COLO668 (cell line): Measurements from ENCODE around the gene CDK5.
"Not testable (repeated sequence)": the region's sequence is repeated elsewhere in the genome, so short reads cannot be mapped to it uniquely, and the experiment has no call there.

Experiments
- DNase-seq: peaks from one replicate; lab custom pipeline; 2025; ENCODE audit not compliant: unreplicated experiment; lab: John Stamatoyannopoulos, UW

The CDK5 gene

DNA sequence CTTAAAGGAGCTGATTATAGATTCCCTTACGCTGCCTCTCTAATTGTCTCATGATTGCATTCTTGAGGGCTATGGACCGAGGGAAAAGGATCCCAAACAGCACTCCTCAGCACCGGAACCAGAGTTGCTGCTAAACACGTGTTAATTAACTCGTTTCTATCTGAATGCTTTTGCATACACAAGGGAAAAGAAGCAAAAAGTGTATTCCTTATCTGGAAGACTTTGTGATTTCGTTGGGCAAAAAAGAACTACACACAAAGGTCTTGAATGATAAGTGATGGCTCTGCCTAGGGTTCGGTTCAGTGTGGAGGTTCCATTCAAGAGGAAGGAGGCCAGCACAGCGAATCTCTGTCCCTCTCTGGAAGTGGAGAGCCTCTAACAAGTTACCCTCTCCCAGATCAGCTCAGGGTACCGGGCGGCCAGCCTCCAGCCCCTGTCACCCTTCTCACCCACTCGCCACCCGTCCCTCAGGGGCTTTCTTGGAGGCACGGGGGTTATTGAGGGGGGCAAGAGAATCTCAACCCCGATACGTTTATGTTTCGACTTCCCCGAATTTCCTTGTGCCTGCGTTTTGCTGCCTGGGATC is 1.2 kb upstream of the CDK5 start:
- peak; percentile 29 for DNase-seq

DNA sequence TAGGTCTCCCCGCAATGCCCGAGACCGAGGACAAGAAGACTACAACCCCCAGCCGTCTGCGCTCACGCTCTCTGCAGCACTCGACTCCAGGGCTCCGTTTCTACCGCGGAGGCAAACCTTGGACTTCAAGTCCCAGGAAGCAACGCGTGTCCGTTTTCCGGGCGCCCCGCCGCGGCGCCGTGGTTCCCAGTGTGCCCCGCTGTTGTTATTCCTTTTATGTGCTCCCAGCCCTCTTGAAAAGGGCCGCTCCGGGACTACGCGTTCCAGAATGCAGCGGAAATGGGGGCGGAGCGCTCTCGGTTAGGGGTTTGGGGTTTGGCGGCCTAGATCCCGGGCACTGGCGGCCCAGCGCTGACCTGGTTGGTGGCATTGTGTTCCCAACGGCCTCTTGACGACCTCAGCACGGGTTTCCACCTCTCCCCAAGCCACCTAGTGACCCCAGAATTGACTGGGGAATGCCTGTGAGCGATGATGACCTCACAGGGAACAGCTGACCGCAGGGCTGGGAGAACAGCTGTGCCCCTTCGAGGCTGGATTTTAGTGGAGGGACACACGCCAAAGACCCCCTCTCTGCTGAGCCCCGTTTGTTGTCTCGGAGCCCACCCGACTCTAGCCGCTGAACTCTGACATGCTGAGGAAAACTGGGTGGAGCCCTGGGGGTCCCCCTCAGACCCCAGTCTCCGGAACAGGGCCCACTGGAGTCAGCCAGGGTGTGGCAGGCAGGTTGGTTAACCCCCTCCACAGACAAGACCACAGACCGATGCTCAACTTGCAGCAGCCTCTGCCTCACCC is 488 bp upstream of the CDK5 start:
- peak; percentile 98 for DNase-seq

DNA sequence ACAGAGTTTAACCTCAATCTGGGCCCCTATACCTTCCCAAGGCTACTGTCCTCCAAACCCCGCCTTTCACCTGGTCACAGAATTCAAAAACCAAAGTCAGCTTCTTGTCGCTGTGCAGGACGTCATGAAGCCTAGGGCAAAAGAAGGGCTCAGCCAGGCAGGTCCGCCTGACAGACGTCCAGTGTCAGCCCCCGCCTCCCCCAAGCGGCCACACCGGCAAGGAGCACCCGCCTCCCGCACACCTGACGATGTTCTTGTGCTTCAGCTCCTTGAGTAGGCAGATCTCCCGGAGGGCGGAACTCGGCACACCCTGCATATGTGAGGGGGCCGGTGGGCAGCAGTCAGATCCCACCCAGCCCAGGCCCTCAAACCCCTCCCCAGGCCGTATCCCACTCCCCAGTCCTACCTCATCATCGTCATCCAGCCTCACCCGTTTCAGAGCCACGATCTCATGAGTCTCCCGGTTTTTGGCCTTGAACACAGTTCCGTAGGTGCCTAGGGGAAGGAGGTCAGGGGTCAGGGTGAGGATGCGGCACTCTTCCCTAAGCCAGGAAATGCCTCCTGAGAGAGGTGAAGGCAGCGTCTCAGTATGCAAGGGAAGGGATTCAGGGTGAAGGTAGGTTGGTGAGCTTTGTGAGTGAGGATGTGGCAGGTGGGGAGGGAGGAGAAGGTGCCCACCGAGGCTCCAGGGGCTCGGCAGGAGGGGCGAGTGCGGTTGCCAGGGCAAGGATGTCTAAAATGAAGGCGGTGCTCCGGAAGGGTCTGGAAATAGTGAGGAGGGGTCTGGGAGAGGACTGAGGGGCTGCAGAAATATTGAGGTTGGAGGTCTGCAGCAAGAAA is 811 bp downstream of the CDK5 start:
- DNase-seq, result no peak

DNA sequence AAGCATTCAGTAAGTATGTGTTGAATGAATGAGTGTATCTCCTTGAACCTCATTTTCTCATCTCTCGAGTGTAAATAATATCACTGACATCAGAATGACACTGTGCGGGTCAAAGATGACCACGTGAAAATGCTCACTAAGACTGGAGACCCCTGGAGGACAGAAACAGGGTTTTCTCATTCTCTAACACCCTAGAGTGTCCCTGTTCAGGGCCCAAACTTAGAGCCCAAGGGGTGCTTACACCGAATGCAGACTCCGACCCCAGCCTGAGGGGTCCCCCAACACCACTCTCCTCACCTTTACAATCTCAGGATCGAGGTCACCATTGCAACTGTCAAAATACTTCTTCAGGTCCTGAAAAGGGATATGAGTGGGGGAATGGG is 1.4 kb downstream of the CDK5 start:
- DNase-seq, result no peak

DNA sequence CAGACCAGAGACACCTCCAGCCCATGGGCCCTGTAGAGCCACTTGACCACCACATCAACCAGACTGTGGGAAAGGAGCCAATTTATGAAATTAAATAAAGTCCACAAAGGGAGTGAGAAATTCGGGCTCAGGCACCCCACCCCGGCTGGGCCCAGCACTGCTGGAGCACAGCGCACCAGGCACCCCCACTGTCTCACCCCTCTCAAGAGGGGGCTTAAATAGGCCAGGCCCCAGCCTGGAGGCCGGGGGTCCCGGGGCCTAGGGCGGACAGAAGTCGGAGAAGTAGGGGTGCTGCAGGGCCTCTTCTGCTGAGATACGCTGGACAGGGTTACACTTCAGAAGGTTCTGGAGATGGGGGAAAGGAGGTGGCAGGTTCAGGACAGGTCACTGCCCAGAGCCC is 3.9 kb downstream of the CDK5 start:
- no peak for DNase-seq

DNA sequence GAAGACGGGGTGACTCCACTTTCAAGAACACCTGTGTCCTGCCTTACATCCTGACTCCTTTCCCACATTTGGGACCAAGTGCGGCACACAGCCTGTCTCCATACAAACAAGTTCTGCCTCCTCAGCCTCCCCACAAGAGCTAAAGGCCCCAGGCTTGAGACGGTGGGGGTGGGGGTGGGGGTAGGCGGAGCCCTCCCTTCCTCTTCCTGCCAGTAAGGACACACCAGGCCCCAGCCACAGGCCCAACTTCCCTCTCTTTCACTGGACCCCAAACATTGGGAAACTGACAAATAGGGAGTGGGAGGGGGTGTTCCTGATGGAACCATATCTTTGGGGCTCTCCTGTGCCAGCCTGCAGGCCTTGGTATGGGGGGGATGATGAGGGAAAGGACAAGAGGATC is 4.6 kb downstream of the CDK5 start:
- no peak for DNase-seq

DNA sequence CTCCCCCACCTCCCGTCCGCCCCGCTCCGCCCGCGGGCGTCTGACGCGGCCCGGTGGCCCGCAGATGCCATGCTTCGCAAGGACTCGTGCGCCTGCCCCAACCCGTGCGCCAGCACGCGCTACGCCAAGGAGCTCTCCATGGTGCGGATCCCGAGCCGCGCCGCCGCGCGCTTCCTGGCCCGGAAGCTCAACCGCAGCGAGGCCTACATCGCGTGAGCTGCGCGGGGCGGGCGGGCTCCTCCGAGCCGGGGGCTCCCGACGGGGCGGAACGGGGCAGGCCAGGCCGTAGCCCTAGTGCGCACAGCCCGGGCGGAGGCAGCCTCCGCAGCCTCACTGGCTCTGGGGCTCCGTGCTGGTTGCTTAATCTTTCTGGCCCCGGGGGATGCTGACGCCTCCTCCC is 6.6 kb downstream of the CDK5 start:
- peak; percentile 34 for DNase-seq

DNA sequence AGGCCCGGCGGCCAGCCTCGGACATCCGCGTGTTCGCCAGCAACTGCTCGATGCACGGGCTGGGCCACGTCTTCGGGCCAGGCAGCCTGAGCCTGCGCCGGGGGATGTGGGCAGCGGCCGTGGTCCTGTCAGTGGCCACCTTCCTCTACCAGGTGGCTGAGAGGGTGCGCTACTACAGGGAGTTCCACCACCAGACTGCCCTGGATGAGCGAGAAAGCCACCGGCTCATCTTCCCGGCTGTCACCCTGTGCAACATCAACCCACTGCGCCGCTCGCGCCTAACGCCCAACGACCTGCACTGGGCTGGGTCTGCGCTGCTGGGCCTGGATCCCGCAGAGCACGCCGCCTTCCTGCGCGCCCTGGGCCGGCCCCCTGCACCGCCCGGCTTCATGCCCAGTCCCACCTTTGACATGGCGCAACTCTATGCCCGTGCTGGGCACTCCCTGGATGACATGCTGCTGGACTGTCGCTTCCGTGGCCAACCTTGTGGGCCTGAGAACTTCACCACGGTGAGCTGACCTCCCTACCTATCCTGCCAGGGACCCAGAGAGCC is 8.7 kb downstream of the CDK5 start:
- DNase-seq, result no peak

DNA sequence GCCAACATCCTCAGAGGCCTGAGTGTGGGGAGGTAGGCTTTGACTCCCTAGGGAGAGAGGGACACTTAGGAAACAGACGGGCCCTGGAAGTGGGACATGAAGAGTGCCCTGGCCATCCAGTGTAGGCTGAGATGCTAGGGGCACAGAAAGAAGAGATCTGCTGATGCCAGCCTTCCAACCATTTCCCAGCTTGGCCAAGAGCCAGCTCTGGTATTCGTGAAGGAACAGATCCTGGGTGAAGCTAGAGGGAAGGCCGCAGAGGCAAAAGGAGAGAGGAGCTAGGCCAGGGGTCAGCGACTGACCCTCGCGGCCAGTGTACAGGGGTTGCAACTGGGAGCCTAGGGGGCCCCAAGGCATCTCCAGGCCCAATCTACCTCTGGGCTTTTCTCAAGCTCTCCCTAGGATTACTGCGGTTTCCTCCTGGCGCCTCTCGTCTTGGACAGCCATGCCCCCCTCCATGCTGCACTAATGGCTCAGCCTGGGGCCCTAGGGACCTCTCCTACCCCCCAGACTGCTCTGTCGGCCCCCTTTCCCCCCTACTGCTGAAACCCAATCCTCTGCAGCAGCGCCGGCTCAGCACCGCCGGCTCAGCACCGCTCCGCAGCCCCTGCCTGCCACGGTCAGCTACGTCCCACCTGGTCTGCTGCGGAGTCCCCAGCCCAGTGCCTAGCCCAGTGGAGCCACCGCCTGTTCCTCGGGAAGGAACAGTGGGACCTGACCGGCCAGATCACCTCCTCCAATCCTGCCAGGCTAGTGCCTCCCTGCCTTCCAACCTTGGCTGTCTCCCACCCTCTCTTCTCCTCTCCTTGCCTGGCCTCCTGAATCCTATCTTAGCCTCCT is 9.5 kb downstream of the CDK5 start, which contains the start of gene ASIC3:
ASIC3 (plus strand) TSS at position 556 of the 840 bp plus-strand sequence. CDS start 355 bp downstream, outside the sequence.
- DNase-seq, result no peak

DNA sequence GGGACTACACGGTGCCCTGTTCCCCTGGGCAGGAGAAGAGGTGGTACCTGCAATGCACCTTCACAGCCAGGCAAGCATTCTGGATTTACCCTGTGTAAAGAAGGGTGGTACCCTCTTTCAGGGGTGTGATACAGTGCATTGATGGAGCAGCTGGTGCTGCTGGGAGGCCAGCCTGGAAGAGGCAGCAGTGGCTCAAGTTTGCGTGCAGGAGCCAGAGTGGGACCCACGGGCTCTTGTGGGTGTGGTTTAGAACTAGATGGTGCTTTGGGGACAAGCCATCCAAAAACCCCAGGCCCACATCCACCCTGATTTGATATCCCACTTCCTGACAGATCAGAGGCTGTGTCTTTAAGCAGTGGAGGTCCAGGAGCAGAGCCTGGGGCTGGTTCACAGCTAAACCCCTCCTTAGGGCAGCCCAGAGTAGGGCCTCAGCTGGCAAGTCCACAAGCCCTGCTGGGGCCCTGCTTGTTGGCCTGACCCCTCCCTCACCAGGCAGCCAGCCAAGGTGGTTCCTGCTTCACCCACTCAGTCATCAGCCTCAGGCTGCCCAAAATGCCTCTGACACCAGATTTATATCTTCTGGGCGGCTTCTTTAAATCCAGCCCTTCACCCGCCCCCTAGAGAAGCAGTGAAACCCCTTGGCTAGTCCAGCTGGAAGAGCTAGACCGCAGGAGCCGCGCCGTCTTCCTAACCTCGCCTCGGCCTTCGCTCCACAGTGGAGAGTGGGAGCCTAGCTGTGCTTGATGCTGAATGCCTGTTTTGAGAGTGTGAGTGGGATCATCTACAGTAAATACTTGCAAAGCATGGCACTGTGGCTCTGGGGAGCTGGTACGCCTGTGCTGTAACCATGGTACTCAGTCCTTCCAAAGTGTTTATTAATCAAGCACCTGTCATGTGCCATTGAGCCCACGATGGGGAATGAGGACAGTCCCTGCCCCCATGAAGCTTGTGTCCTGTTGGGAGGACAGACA is 10.8 kb downstream of the CDK5 start:
- DNase-seq, result peak; percentile 18

DNA sequence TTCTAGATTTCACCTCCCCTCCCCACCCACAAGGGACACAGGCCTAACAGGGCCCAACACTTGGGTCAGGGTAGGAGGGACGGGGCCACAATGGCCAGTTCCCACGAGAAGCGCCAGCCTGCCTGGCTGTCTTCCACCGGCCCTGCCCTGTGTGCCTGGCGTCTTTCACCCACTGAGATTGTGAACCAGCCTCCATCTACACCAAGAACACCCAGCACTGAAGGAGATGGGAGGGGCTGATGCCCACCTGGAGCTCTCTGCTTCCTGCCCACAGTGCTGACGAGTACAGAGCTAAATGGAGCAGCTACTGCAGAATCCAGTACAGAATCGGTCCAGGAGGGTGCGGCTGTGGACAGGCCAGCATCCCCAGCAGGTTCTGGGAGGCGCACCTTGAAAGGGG is 11.7 kb downstream of the CDK5 start:
- DNase-seq, result no peak

DNA sequence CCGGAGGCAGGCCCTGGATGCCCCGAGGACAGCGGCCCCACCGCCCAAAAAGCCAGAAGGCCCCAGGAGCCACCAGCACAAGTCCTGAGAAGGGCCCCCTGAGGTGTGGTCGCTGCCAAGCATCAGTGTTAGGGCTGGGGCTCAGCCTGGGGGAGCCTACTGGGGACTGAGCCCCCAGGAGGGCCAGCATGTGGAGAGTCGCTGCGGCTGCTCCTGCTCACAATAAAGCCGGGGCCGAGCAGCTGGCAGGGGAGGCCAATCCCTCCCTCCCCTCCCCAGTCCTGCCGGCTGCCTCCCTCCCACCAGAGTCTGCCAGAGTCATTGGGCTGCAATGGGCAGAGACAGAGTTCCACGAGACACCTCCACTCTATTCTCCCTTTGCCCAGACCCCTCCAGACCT is 12.4 kb downstream of the CDK5 start:
- DNase-seq, result no peak

DNA sequence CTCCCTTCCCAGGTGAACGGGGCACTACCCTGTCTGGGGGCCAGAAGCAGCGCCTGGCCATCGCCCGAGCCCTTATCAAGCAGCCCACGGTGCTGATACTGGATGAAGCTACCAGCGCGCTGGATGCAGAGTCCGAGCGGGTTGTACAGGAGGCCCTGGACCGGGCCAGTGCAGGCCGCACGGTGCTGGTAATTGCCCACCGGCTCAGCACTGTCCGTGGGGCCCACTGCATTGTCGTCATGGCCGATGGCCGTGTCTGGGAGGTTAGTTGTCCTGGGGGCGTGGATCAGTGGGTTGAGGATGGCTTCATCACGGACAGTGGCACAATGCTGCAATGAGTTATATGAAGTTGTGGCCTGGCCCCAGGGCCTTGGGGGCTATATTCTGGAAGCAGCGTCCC is 13.7 kb downstream of the CDK5 start:
- no peak for DNase-seq

DNA sequence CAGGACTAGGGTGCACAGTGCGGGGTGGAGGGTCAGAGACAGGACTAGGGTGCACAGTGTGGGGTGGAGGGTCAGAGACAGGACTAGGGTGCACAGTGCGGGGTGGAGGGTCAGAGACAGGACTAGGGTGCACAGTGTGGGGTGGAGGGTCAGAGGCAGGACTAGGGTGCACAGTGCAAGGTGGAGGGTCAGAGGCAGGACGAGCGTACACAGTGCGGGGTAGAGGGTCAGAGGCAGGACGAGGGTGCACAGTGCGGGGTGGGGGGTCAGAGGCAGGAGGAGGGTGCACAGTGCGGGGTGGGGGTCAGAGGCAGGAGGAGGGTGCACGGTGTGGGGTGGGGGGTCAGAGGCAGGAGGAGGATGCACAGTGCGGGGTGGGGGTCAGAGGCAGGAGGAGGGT is 14.2 kb downstream of the CDK5 start:
- not testable (repeated sequence) for DNase-seq

DNA sequence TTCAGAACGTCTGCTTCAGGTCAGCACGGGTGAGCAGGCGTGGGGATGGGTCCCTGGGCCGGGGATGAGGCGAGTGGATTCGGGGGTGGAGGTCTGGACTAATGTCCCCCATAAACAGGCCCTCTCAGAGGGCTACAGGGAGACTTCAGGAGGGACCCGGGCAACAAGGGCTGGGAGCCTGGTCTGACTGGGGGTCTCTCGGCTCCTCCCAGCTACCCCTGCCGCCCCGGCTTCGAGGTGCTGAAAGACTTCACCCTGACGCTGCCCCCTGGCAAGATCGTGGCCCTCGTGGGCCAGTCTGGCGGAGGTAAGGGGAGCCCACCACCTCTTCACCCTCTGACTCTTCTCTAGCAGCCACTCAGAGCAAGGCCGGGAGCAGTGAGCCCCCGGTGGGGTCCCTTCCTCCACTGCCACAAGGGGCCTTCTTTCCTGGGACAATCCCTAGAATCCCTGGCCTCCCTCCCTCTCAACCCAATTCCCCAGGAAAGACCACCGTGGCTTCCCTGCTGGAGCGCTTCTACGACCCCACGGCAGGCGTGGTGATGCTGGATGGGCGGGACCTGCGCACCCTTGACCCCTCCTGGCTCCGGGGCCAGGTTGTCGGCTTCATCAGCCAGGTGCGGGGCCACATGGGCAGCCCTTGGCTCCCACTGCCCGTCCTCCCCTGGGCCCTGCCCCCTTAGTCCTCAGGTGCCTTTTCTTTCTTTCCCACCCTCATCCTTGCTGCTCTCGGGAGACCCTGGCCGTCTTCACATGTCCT is 16.9 kb downstream of the CDK5 start:
- no peak for DNase-seq

DNA sequence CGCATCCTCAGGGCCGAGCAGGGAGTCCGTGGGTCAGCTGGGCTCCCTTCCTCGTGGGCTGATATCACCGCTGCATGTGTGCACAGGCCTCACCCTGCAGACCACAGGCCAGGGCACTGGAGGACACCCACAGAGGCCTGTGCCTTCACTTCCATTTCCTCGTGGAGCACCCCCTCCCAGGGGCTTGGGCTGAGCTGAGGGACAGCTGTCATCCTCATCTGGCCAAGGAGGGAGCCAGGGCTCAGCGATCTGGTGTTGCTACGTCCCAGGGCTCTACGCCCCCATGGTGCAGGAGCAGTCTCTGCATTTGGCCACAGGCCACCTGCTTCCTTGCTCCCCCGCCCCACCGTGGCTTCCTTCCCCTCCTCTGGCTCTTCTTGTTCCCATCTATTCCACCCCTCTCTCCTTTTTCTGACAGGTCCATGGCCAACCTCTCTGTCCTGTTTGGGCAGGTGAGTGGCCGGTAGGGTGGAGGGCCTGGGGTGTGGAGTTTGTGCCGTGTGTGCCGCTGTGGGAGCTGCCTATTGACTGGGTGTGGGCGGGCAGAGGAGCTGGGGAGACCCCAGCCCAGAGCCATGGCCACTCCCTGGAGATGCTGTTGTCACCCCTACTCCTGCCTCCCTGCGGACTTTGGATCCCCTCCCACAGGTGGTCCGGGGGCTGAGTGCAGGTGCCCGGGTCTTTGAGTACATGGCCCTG is 17.7 kb downstream of the CDK5 start:
- no peak for DNase-seq

DNA sequence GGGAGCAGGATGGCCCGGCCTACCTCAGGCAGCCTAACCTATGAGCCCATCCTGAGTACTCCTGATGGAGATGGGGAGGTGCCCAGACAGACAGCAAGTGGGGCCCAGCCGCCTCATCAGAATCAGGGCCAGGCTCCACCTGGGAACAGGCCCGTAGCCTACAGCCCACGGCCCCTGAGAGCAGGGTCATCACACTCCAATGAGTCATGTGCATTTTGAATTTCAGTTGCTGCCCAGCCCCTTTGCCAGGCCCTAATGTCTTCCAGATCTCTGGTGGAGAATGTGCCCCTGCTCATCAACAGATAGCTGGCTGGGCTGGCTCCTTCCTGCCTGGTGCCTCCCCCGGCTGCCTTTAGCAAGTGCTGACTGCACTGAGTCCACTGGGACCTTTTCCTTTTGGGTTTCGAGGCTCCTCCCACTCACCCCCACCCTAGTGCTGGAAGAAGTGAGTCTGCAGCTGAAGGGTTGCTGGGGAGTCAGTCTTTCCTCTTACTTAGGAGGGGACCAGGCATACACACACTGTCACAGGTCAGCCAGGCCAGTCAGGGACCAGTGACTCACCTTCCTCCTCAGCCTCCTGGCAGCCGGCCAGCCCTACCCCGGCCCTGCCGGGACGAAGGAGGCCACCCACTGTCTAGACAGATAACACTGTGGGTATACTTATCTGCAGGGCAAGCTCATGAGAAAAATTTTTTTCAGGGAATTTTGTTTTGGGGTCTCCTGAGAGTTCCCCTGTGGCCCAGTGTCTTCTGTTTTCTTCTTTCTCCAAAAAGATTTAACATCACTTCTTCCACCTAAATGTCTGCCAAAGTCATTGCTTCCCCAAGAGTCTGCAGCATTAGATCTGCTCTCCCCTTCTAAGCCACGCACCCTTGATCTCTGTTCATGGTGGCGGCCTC is 18.5 kb downstream of the CDK5 start:
- peak; percentile 77 for DNase-seq
